ENCODE measurements around the gene CHST7. TPM values are rescaled to one million over a fixed set of nuclear protein-coding genes. Genes with fewer than 3 reads are reported as not detected.

Gene CHST7
- total and polyA plus RNA-seq, 8 donors: 0.65 to 2.1 (median 1.1) TPM

DNA sequence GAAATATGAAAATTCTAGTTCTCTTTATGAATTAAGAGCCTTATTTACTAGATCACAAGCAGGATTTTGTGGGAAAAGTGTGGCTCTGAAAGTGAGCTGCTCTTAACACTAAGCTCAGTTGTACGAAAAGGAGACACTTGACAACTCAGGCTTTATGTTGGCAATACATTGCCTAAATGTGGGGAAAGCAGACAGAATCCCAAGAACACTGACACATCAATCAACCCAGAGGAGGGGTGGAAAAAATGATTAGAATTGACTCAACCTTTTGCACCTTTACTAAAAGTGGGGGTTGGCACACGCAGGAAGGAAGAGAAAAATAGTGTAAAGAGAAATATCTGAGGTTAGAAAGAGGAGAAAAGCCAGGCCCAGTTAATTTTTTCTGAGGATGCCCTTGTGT lies 61.6 kb downstream of the CHST7 start:
- Histone ChIP-seq H3K27me3 (peaks cover 0 to 7% (median 0%) of the 10 kb centered on the region in 4 donors), H3K36me3 (no peaks in the 10 kb centered on the region), H3K9me3 (no peaks in the 10 kb centered on the region), H3K27ac (no peak overlapping the region), H3K4me1 (no peaks in the 10 kb centered on the region), H3K4me3 (no peak overlapping the region)
- intact Hi-C loops (cut with DNase I): no loop called here
- ATAC-seq: no peak
- WGBS, 2 donors: 90 to 98% methylated on average over 2 of the region's 2 CpGs
- TF ChIP-seq, protein P1, sequence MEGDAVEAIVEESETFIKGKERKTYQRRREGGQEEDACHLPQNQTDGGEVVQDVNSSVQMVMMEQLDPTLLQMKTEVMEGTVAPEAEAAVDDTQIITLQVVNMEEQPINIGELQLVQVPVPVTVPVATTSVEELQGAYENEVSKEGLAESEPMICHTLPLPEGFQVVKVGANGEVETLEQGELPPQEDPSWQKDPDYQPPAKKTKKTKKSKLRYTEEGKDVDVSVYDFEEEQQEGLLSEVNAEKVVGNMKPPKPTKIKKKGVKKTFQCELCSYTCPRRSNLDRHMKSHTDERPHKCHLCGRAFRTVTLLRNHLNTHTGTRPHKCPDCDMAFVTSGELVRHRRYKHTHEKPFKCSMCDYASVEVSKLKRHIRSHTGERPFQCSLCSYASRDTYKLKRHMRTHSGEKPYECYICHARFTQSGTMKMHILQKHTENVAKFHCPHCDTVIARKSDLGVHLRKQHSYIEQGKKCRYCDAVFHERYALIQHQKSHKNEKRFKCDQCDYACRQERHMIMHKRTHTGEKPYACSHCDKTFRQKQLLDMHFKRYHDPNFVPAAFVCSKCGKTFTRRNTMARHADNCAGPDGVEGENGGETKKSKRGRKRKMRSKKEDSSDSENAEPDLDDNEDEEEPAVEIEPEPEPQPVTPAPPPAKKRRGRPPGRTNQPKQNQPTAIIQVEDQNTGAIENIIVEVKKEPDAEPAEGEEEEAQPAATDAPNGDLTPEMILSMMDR (IDR thresholded peaks at IDR 0.05): no peak
- no peak for FAIRE-seq
- no peak for DNase-seq

- Histone ChIP-seq H3K36me3 (no peaks in the 10 kb centered on the region), H3K4me1 (no peaks in the 10 kb centered on the region), H3K4me3 (no peak overlapping the region), H3K9me3 (no peaks in the 10 kb centered on the region), H3K27me3 (peaks cover 0 to 7% (median 0%) of the 10 kb centered on the region in 4 donors), H3K27ac (no peak overlapping the region)
- intact Hi-C loops (cut with DNase I): no loop called here
- no peak for DNase-seq
- no peak for ATAC-seq
- FAIRE-seq: no peak
- 68 to 87% methylated on average over 6 of the region's 6 CpGs for WGBS, 2 donors
- TF ChIP-seq, protein P1 (IDR thresholded peaks at IDR 0.05): no peak
Measured at GRCh38 chrX:46636223-46636622, 62.7 kb downstream of the CHST7 start.

- FAIRE-seq: no peak
- DNase-seq: no peak
- Histone ChIP-seq H3K36me3 (no peaks in the 10 kb centered on the region), H3K9me3 (no peaks in the 10 kb centered on the region), H3K4me3 (no peak overlapping the region), H3K27ac (no peak overlapping the region), H3K27me3 (peaks cover 0 to 7% (median 0%) of the 10 kb centered on the region in 4 donors), H3K4me1 (no peaks in the 10 kb centered on the region)
- TF ChIP-seq, protein P1 (IDR thresholded peaks at IDR 0.05): no peak
- no peak for ATAC-seq
- intact Hi-C loops (cut with DNase I): no loop called here
- 33 to 63% methylated on average over 2 of the region's 2 CpGs for WGBS, 2 donors
Measured at GRCh38 chrX:46637938-46638337, 64.4 kb downstream of the CHST7 start.

DNA sequence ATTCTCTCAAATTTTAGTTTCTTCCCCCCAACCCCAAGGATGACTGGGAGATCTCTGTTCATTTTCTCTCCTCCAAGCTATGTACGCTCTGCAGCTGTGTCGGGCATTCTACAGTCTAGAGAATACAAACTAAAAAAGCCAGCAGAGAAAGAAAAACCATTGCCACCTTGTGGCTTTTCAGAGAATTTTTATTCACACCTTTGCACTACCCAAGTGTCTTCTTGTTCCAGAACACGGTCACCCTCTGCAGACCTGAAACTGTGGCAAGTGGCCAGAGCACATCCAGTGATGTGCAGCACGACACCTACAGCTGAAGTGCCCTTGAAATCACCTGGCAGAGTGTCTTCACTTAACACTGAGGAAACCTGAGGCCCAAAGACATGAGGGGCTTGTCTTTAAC lies 68.6 kb downstream of the CHST7 start:
- FAIRE-seq (no peak), ATAC-seq (peak in 3 of 4 donors; percentile 55 to 67 (median 61)), DNase-seq (no peak)
- intact Hi-C loops (cut with DNase I): no loop called here
- 45 to 53% methylated on average over 4 of the region's 4 CpGs for WGBS, 2 donors
- H3K27ac ChIP-seq: no peak overlapping the region
- peaks cover 0 to 2% (median 0%) of the 10 kb centered on the region in 4 donors for H3K27me3 ChIP-seq
- H3K4me3 ChIP-seq: no peak overlapping the region
- TF ChIP-seq, protein P1 (IDR thresholded peaks at IDR 0.05): peak in 2 of 4 donors; percentile 13 to 27
- H3K9me3 ChIP-seq: no peaks in the 10 kb centered on the region
- H3K4me1 ChIP-seq: no peaks in the 10 kb centered on the region
- H3K36me3 ChIP-seq: no peaks in the 10 kb centered on the region

GRCh38 chrX:46643636-46644035 lies 70.1 kb downstream of the CHST7 start:
- FAIRE-seq (no peak), DNase-seq (no peak), ATAC-seq (no peak)
- TF ChIP-seq, protein P1 (IDR thresholded peaks at IDR 0.05): no peak
- Histone ChIP-seq H3K27ac (no peak overlapping the region), H3K27me3 (peaks cover 0 to 6% (median 0%) of the 10 kb centered on the region in 4 donors), H3K9me3 (no peaks in the 10 kb centered on the region), H3K4me1 (no peaks in the 10 kb centered on the region), H3K36me3 (no peaks in the 10 kb centered on the region), H3K4me3 (no peak overlapping the region)
- intact Hi-C loops (cut with DNase I): no loop called here
- 51 to 72% methylated on average over 3 of the region's 3 CpGs for WGBS, 2 donors

Measured in pancreas (tissue), 10 donors.